NCI-H345 treated with DMSO at 0.1 percent for 48 hours (cell line): Measurements from ENCODE around the gene PDE5A.

Source experiments
- DNase-seq: peaks from one replicate; lab custom pipeline; 2025; ENCODE audit not compliant: unreplicated experiment; lab: John Stamatoyannopoulos, UW

PDE5A gene

DNA sequence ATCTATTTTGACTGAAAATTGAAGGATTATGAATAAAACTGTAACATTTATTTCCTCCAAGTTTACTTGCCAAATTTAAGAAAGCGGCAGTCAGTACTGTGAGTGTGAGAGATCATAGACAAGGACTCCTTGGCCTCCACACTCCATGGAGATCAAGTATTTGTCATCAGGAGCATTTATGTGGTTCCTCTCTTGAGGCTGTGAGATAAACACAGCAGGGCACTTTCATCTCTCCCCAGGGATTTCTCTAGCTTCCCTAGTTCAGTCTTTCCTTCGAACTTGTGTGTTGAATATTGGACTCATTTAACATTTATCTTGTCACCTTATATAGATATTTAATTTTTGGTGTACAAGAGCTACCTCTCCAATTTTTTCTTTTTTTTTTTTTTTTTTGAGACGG lies 40.8 kb downstream of the PDE5A start:
- no peak for DNase-seq

DNA sequence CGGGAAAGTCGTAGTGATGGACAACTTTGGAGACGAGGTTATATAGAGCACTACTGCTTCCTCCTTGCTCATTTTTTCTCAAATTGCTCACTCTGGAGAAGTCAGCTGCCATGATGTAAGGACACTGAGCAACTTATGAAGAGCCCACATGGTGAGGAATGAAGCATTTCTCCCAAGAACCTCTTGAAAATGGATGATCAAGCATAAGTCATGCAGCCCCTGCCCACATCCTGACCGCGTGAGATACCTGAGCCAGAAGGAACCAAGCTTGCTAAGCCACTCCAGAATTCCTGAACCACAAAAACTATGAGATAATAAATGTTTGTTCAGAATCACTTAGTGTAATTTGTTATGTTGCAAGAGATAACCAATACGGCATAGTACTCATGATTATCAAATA lies 42.8 kb downstream of the PDE5A start:
- DNase-seq = no peak

DNA sequence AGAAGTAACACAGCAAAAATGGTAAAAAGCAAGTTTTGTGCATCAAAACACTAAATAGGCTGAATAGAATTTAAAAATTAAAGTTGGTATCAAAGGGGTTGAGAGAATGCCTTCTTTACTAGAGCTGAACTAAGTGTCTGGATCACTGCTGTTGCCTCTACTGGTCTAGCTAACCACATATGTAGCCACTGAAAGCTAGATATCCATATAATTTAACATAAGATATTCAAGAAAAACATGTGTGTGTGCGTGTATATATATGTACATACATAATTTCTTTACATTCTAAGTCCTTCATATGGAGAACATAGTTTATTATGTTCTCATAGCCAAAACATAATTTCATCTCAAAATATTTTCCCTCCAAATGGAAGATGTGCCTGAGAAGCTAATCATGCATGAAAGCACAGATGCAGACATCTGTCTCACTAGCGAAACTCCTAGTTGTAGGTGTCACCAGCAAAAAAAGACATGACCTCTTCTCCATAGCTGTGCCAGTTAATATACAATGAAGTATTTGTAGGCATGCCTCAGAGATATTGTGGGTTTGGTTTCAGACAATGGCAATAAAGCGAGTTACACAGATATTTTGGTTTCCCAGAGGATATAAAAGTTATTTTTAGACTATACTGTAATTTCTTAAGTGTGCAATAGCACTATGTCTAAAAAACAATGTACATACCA lies 47.3 kb downstream of the PDE5A start:
- DNase-seq = no peak

DNA sequence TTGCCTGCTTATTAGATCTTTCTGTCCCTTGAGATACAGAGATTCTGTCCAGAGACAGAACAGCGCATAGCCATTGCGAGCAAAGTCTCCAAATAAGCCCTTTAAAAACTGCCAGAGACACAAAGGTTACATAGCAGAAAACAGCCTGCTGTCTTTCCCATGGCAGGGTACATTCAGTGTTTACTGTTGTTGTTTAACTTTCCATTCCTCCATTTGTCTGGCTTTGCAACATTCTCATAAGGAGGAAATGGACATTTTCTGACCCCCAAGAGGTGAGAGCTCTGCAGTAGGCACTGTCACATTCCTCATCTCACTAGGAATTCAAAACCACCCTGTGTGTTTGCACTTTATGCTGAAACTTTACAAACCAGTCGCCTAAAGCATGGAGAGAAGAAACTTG lies 48.3 kb downstream of the PDE5A start:
- no peak for DNase-seq

DNA sequence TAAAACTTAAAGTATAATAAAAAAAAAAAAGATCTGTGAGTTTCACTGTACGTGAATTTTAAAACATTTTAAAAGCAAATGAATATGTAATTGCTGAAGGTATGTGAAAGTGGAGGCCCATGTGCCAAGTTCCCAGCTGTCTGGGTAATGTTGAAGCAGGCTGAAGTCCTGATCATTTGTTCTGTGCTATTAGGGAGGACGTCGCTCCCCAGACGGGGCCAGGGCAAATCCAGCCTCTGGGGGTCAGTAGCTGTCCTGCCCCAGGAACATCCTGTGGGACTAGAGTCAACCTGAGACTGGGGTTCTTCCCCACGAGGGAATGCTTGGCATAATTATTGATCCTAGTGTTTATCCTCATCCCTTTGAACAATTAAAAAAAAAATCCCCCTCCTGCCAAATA lies 48.8 kb downstream of the PDE5A start:
- no peak for DNase-seq

DNA sequence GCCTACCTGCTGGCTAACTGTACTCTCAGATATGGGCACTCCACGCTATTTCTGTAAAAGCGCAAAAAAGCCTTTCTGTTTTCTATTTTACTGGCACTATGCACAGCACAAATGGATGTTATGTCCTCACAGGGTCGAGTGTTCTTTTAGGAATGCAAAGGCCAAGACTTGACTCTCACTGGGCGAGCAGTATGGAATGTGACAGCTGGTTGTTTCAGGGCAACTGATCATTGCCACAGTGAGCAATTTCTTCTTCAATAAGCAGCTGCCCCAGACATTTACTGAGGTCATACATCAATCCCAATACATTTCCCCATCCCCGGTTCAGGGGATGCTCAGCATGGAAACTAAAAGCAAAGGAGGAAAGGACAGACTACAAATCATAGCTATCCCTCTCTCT lies 58.2 kb downstream of the PDE5A start:
- DNase-seq = no peak

DNA sequence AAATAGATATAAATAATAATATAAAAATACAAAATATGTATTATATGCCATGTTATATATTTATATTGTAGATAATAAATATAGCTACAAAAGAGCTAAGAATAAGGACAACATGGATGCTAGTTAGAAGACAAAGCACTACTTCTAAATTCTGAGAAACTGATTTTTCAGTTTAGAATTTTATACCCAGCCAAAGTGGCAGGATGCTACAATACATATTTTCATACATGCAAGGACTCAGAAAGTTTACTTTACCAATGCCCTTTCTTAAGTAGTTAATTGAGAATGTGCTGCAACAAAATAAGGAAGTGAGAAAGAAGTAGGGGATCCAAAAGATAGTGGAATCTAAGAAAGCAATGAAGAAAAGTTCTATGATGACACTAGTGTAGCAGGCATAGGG lies 64.5 kb downstream of the PDE5A start:
- DNase-seq = no peak

DNA sequence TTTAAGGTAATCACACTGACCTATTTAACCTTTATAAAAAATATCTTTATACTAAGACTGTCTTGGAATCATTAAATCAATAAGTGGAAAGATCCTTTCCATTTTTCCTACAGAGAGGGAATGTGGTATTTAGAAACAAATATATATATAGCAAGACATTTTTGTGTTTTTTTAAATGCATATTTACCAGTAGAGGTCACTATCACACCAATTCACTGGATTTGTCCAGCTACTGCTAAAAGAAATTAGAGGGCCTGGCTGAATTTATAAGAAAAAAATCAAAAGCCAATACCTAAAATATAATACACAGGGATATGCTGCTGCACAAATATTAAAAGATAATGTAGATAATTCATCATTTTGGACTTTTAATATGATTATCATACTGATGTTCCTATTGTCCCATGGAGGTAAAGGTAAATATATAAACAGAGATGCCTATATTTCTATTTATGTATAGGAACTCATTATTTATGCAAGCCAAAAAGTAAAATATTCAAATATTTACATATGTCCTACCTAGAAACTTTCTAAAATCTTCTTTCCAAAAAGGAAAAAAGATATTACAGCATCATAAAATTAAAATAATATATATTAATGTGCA lies 69.5 kb downstream of the PDE5A start:
- peak; percentile 1 for DNase-seq

DNA sequence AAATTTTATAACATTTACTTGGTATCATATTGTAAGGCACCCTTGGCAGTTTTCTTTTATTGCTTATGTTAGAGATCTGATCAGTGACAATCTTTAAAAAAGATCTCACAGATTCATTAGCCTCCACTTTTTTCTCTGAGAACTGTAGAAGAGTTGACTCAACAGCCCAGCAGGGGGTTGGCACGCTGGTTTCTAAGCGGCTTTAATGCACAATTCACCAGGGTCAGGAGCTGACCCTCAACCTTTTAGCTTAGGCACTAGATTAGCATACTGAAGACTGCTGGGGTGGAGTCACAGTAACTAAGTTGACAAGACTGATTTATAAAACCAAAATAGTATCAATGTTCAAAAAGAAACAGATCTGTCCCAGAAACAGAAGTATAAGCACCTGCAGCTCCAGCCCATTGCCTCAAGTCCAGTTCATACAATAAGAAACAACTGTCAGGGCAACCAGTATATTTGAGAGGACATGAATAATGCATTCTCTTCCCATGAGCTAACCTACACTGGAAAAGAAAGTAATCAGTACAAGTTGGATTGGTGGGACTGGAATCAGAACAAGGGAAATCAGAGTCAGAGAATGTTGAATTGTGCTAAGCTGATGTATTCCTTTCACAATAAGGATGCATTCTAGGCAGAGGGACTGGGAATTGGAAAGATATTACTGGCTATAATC lies 77.6 kb downstream of the PDE5A start:
- DNase-seq = no peak

DNA sequence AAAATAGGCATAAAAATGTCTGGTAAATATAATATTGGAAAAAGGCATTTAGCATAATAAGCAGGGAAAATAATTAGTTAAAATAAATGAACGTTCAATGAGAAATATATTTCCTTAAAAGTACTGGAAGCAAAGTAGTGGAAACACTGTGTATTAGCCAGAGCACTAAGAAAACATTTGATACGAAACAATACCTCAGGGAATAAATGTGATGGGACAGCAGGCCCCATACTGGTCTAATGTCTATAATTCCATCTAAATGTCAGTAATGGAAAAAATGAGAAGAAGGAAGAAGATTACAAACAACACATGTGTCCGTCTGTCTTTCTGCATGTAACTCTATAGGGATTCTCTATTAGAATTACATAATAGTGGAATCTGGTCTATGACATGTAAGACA lies 79.0 kb downstream of the PDE5A start:
- no peak for DNase-seq

DNA sequence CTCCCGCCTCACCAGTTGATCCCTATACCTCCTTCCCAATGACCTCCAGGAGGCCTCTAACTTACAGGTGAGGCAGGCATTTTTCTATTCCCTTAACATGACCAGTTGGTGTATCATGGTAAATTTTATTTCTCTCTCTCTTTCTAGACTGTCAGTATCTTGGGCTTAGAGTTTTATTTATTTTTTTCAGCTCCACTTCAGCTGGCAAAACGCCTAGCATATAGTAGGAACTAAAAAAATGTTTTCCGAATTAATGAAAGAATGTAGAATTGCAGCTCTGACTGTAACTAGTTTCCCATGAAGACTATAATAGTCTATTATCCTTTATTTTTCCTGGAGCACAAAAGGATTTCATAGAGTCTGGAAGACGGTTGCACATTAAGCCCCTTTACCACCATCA lies 84.8 kb downstream of the PDE5A start:
- DNase-seq = no peak

DNA sequence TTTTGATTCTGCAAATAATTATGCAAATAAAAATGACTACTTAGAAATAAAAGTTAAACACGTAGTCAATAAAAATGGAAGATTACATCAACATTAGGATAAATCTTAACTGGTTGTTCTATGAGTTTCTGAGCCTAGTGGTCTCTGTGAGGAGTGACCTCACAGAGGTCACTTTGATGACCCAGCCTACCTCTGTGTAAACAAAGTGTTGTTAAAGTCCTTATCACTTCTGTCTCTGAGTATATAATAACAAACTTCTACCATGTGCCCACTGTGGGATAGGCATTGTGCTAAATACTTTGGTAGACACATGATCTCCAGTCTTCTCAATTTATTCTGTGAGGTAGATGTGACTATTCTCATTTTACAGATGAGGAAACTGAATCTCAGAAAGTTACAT lies 85.4 kb downstream of the PDE5A start:
- DNase-seq = no peak

DNA sequence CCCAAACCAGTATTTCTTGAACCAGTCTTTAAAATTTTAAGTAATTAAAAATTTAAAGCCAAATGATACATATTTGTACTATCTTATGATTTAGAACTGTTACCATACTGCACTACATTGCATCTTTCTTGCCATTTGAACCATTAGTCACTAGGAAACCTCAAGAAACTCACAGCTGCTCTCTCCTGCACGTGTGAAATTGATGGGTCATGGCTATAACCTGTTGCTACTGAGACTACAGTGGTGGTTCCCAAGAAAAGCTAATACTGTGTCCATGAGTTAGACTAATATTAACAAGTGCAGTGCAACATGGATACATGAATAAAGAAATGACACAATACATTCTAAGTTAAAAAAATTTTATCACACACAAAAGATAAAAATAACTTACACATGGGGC lies 88.4 kb downstream of the PDE5A start:
- DNase-seq = no peak

DNA sequence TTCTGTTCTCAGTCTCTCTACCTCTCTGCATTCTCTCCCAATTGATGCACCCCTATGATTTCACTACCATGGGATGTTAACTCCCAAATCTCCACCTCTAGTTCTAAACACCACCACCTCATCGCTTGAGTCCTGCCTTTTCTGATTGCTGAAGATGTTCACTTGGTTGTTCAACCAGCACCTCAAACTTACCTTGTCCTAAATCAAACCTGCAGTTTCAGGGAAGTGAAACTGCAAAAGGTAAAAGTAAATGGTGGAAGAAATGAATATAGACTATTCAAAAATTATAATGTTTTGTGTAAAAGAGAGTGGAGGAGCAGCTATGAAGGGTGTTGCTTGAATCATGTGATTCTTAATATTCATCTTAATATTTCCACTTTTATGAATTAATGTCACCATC lies 91.0 kb downstream of the PDE5A start:
- no peak for DNase-seq

DNA sequence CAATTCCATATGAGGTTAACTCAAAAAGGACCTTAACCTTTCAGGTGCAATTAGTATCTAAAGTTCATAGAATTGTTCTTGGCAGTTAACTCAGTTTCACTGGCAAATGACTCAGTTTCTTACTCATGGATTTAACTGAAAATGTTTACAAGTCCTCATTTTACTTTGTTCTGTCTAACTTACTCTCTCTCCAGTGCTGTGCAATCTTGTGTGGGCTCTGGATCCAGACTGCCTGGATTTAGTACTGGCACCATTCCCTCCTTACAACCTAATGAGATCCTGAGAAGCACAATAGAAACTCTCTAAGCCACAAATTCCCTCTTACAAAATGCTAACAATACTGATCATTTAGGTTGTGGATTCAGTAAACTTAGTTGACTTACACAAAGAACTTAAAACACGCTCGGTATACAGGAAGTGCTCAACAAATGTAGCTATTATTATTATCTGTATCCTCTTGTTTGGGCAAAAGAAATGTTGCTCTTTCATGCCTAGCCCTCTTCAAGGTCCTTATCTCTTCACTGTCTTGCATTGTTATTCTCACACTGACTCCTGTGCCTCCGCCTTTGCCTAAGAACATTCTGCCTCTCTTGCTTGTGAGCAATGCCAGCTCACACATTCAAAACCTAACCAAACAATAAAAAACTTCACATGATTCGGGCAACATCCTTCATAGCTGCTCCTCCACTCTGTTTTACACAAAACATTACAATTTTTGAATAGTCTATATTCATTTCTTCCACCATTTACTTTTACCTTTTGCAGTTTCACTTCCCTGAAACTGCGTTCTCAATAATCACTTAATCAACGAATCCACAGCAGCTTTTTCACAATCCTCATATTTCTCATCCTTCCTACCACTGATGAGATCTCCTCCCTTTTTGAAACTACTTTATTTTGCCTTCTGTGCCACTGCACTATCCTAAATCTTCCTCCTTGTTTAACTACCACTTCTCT lies 91.8 kb downstream of the PDE5A start:
- DNase-seq = no peak

DNA sequence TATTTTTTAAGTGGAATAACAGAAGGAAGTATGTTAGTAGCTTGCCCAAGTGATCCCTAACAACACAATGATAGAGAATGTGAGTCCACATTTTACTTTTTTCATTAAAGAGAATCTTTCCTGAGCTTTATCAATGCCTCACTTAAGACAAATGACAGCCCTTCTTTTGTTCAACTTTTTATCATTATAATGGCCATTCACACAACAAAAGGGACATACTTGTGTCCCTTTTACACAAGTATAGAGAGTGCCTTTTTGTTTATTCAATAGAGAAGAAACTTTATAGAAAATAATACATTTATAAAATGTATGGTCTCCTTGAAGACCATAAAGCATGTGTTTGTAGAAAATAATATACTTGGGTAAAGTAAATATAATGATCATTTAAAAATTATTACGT lies 96.3 kb downstream of the PDE5A start:
- no peak for DNase-seq

DNA sequence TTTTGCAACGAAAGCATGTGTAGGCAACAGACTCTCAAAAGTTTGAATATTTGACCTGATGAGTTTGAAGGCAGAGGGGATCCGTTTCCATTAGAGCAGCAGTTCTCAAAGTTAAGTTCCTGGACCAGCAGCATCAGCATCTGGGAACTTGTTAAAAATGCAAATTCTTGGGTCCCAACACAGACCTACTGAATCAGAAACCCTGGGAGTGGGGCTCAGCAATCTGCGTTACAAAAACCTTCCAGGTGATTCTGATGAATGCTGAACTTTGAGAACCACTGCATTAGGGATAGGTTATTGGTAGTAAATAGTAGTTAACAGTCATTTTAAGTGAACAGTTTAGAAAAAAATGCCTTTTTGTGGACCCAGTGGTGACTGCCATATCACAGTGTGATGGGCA lies 98.8 kb downstream of the PDE5A start:
- no peak for DNase-seq

DNA sequence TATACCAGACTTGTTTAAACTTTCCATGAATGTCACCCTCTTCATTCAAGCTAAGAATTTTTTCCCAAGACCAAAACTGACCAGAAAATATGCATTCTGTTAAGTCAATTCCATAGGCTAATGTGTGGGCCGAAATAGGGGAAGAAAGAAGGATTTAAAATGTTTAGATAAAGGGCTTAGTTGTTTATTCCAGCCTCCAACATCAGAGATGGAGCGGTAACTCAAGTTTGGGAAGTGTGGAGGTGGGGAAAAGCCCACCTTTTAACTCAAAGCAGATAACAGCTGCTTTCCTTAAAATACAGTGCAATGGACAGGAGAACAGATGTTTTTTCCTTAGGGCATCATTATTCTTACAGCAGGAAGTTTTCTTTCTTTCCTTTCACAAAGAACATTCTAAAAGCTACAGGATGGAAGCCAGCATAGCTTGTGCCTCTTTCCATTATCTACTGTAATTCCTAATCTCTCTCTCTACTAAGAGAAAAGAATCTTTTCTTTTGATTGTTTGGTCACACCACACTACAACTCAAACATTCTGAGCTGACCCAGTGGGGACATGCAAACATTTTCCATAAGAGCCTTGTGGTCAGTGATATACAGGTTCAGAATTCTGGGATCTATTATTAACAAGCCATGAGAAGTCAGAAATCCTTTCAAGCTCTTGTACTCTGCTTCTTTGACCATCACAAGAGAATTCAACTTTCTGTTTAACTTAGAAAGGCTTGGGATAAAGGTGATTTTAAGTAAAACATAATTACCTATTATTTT lies 101.6 kb downstream of the PDE5A start:
- DNase-seq = no peak

DNA sequence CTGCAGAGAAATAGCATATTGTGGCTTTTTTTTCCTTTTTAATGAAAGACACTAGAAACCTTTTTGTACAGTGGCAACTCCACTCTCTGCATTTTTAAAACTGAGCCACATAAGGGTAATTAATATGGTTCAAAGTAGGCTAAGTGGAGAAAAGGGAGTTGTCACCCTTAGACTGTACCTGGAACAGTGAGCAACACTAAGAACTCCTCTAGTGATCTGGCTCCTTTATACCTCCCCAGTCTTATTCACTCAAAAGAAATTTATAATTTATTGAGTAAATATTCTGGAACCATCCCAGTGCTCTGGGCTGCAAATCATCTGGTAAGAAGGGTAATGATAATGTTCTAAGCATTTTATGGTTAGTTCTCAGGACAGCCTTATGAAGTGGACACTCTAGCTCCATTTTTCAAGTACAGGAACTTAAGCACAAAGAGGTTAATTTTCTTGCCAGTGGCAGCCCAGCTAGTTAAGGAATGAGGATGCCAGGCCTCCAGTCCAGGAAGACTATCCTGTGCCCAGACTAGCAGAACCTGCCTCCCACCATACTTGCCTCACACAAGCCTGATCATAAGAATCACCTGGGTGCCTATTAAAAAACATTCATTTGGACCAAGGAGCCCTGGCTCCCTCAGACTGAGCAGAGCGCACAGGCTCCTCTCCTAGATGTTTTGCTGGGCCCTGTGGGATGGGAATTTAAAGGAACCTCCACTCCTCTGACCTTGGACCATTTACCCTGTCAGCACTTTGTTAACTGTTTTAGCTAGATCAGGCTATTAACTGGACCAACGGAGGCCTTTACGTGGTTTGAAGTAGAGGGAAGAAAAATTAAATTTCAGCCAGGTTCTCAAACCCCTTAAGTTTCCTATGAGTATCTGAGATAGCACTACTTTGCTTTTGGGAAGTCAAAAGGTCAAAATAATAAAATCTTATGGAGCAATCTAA lies 102.6 kb downstream of the PDE5A start:
- DNase-seq = no peak
